HepG2 (cell line): ENCODE results near the gene PDE9A. TPM values are rescaled to one million over a fixed set of nuclear protein-coding genes. Genes with fewer than 3 reads are reported as not detected.

Experiments used
- AGO1 ChIP-seq: fragments of 200-400 bp; formaldehyde crosslinking; IDR thresholded peaks from 2 replicates; pipeline ENCODE4 v1.6.1; 2017; ENCODE audit warnings: mild to moderate bottlenecking, low read depth, low read length, moderate library complexity; ENCODE audit not compliant: poor library complexity, severe bottlenecking
- ASH2L ChIP-seq: fragments of 300-600, 200-600 bp; sonication (generic); IDR thresholded peaks from 2 replicates; pipeline ENCODE4 v1.7.0; 2017; ENCODE audit warnings: low read depth, mild to moderate bottlenecking, moderate library complexity, mixed read lengths, low read length; ENCODE audit not compliant: insufficient read length
- GTF2F1 ChIP-seq: fragments of 150-350 bp; IDR thresholded peaks from 2 replicates; pipeline ENCODE4 v1.6.1; 2014; ENCODE audit warnings: low read length
- HES4 ChIP-seq: sonication (generic); formaldehyde crosslinking; IDR thresholded peaks from 2 replicates; pipeline ENCODE4 v1.9.0; 2021; ENCODE audit warnings: mild to moderate bottlenecking, missing genetic modification reagents, borderline replicate concordance
- KDM1A ChIP-seq: IDR thresholded peaks from 2 replicates; pipeline ENCODE4 v1.6.1; 2016; ENCODE audit warnings: missing compliant biosample characterization
- NFYC ChIP-seq: IDR thresholded peaks from 2 replicates; pipeline ENCODE4 v1.6.1; 2016; ENCODE audit warnings: missing genetic modification reagents, missing compliant biosample characterization
- NR3C1 ChIP-seq: sonication (generic); formaldehyde crosslinking; IDR thresholded peaks from 2 replicates; pipeline ENCODE4 v1.4.0; 2020; ENCODE audit warnings: missing genetic modification reagents
- PHF20 ChIP-seq: sonication (generic); formaldehyde crosslinking; IDR thresholded peaks from 2 replicates; pipeline ENCODE4 v1.5.0; 2020; ENCODE audit warnings: mild to moderate bottlenecking, missing genetic modification reagents
- RARA ChIP-seq: IDR thresholded peaks from 2 replicates; pipeline ENCODE4 v1.6.1; 2016; ENCODE audit warnings: missing genetic modification reagents, missing compliant biosample characterization
- SIX4 ChIP-seq: sonication (generic); formaldehyde crosslinking; IDR thresholded peaks from 2 replicates; pipeline ENCODE4 v1.4.0; 2020; ENCODE audit warnings: missing genetic modification reagents
- SP5 ChIP-seq: IDR thresholded peaks from 2 replicates; pipeline ENCODE4 v1.6.1; 2016; ENCODE audit warnings: low read depth, borderline replicate concordance
- TBX2 ChIP-seq: sonication (generic); formaldehyde crosslinking; IDR thresholded peaks from 2 replicates; pipeline ENCODE4 v1.5.0; 2020; ENCODE audit warnings: missing genetic modification reagents, mild to moderate bottlenecking, borderline replicate concordance
- TBX3 ChIP-seq: fragments of 450-650 bp; IDR thresholded peaks from 2 replicates; pipeline ENCODE4 v1.6.1; 2017; ENCODE audit warnings: antibody characterized with exemption, mild to moderate bottlenecking, inconsistent platforms, borderline replicate concordance
- XRCC5 ChIP-seq: fragments of 200-400 bp; formaldehyde crosslinking; optimal IDR thresholded peaks from 2 replicates; pipeline ENCODE3; 2017; ENCODE audit warnings: mild to moderate bottlenecking, low read length
- YEATS4 ChIP-seq: sonication (generic); formaldehyde crosslinking; IDR thresholded peaks from 2 replicates; pipeline ENCODE4 v1.4.0; 2020; ENCODE audit warnings: missing genetic modification reagents, borderline replicate concordance
- ZBTB38 ChIP-seq: sonication (generic); formaldehyde crosslinking; IDR thresholded peaks from 2 replicates; pipeline ENCODE4 v1.5.1; 2020; ENCODE audit warnings: mild to moderate bottlenecking, missing genetic modification reagents
- ZIK1 ChIP-seq: sonication (generic); formaldehyde crosslinking; IDR thresholded peaks from 2 replicates; pipeline ENCODE4 v1.5.0; 2020; ENCODE audit warnings: mild to moderate bottlenecking, low read depth, missing genetic modification reagents, borderline replicate concordance
- ZNF143 ChIP-seq: sonication (generic); formaldehyde crosslinking; IDR thresholded peaks from 2 replicates; pipeline ENCODE4 v1.4.0; 2020; ENCODE audit warnings: missing genetic modification reagents
- ZNF224 ChIP-seq: sonication (generic); formaldehyde crosslinking; IDR thresholded peaks from 2 replicates; pipeline ENCODE4 v1.5.0; 2020; ENCODE audit warnings: mild to moderate bottlenecking, missing genetic modification reagents
- ZNF317 ChIP-seq: sonication (generic); formaldehyde crosslinking; IDR thresholded peaks from 2 replicates; pipeline ENCODE4 v1.5.0; 2020; ENCODE audit warnings: mild to moderate bottlenecking, missing genetic modification reagents
- ZNF619 ChIP-seq: sonication (generic); formaldehyde crosslinking; IDR thresholded peaks from 2 replicates; pipeline ENCODE4 v1.4.0; 2020; ENCODE audit warnings: mild to moderate bottlenecking, missing genetic modification reagents
- ZNF775 ChIP-seq: sonication (generic); formaldehyde crosslinking; IDR thresholded peaks from 2 replicates; pipeline ENCODE4 v1.4.0; 2020; ENCODE audit warnings: missing genetic modification reagents, mild to moderate bottlenecking, moderate library complexity, borderline replicate concordance
- polyA plus RNA-seq, 8 experiments: library from polyadenylated mRNA; depleted of rRNA in 3 of 8; stranded (reverse) in 7 of 8; unstranded in 1 of 8; fragments of >200 nt; fragmentation: Illumina TruSeq in 4 of 8; extraction: Trizol in 4 of 8; gene quantifications; 2 replicates each; pipeline versions ENCODE4 v1.2.1 to v1.2.3, GENCODE V29; 2011 to 2016; ENCODE audit warnings: low read depth in 4 of 8, missing spikeins in 1 of 8, mixed read lengths in 1 of 8; ENCODE audit not compliant: insufficient read depth in 1 of 8
- total RNA-seq, 5 experiments: library from RNA; depleted of rRNA; stranded (reverse); fragments of >200 nt; fragmentation: Illumina TruSeq; extraction: Trizol; gene quantifications; 2 replicates each; pipeline ENCODE4 v1.2.3, GENCODE V29; 2016; ENCODE audit warnings: low read depth in 1 of 5
- TF ChIP-seq, protein P1 (sequence below): sonication (generic); formaldehyde crosslinking; IDR thresholded peaks from 2 replicates; pipeline ENCODE4 v1.5.0; 2020; ENCODE audit warnings: mild to moderate bottlenecking, missing genetic modification reagents, borderline replicate concordance
- TF ChIP-seq, protein P2 (sequence below): sonication (generic); formaldehyde crosslinking; IDR thresholded peaks from 2 replicates; pipeline ENCODE4 v1.8.1; 2023; ENCODE audit warnings: mild to moderate bottlenecking, inconsistent platforms, moderate library complexity, missing genetic modification reagents, borderline replicate concordance
- TF ChIP-seq, protein P3 (sequence below): IDR thresholded peaks from 2 replicates; pipeline ENCODE4 v1.6.1; 2018; ENCODE audit warnings: missing genetic modification reagents
- TF ChIP-seq, protein P4 (sequence below): sonication (generic); formaldehyde crosslinking; IDR thresholded peaks from 2 replicates; pipeline ENCODE4 v1.9.0; 2021; ENCODE audit warnings: missing genetic modification reagents, mild to moderate bottlenecking, borderline replicate concordance

The PDE9A gene
- total and polyA plus RNA-seq, 2 of the 13 experiments (the other 11 are each of a cell fraction or from before 2014, with no cell fraction given) = 4.6 to 19.7 TPM

DNA sequence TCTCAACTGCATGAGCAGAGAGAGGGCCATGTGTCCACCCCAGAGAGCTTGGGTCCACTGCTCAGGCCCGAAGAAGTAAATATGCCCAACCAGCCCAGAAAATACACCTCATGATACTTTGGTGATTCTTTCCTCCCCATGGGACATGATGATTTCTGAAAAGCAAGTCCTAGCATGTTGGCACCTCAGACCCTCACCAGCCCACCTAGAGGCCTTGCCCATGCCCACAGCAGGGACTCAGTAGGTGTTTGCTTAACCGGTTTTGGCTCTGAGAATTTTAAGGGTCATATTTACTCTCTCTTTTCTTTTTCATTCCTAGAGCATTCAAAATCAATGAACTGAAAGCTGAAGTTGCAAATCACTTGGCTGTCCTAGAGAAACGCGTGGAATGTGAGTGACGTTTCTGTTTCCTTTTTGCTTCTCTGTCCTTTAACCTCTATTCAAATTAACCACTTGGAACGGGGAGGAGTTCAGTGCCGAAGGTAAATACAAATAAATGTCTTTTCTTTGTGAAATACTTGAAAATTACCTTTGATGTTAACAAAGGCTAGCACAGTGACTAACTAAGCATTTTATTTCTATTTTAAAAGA lies 79.7 kb downstream of the PDE9A start (continued):
- TF ChIP-seq, protein P1, sequence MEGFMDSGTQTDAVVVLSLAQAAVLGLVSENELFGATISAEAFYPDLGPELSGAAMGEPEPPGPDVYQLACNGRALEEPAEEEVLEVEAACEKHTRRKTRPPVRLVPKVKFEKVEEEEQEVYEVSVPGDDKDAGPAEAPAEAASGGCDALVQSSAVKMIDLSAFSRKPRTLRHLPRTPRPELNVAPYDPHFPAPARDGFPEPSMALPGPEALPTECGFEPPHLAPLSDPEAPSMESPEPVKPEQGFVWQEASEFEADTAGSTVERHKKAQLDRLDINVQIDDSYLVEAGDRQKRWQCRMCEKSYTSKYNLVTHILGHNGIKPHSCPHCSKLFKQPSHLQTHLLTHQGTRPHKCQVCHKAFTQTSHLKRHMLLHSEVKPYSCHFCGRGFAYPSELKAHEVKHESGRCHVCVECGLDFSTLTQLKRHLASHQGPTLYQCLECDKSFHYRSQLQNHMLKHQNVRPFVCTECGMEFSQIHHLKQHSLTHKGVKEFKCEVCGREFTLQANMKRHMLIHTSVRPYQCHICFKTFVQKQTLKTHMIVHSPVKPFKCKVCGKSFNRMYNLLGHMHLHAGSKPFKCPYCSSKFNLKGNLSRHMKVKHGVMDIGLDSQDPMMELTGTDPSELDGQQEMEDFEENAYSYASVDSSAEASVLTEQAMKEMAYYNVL (CRISPR knock-in tag) = no peak; the same call in 1 of the 2 replicates
- TF ChIP-seq PHF20 (CRISPR knock-in tag) (no peak), AGO1 (no peak), ZNF619 (no peak), ZNF224 (no peak), ASH2L (no peak), SP5 (CRISPR knock-in tag) (peak; percentile 39; the same call in 1 of the 2 replicates), ZBTB38 (CRISPR knock-in tag) (no peak; the same call in 1 of the 2 replicates), HES4 (CRISPR knock-in tag) (no peak), ZNF143 (CRISPR knock-in tag) (no peak), YEATS4 (CRISPR knock-in tag) (no peak), SIX4 (no peak), KDM1A (no peak), TBX3 (no peak), ZNF775 (CRISPR knock-in tag) (no peak), XRCC5 (no peak), GTF2F1 (no peak), NFYC (CRISPR knock-in tag) (no peak), ZNF317 (CRISPR knock-in tag) (no peak), TBX2 (CRISPR knock-in tag) (no peak), NR3C1 (CRISPR knock-in tag) (no peak), RARA (peak; percentile 75; the same call in 1 of the 2 replicates), ZIK1 (CRISPR knock-in tag) (no peak)
- TF ChIP-seq, protein P2, sequence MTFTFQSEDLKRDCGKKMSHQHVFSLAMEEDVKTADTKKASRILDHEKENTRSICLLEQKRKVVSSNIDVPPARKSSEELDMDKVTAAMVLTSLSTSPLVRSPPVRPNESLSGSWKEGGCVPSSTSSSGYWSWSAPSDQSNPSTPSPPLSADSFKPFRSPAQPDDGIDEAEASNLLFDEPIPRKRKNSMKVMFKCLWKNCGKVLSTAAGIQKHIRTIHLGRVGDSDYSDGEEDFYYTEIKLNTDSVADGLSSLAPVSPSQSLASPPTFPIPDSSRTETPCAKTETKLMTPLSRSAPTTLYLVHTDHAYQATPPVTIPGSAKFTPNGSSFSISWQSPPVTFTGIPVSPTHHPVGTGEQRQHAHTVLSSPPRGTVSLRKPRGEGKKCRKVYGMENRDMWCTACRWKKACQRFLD = no peak
- TF ChIP-seq, protein P3, sequence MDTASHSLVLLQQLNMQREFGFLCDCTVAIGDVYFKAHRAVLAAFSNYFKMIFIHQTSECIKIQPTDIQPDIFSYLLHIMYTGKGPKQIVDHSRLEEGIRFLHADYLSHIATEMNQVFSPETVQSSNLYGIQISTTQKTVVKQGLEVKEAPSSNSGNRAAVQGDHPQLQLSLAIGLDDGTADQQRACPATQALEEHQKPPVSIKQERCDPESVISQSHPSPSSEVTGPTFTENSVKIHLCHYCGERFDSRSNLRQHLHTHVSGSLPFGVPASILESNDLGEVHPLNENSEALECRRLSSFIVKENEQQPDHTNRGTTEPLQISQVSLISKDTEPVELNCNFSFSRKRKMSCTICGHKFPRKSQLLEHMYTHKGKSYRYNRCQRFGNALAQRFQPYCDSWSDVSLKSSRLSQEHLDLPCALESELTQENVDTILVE (CRISPR knock-in tag) = no peak
- TF ChIP-seq, protein P4, sequence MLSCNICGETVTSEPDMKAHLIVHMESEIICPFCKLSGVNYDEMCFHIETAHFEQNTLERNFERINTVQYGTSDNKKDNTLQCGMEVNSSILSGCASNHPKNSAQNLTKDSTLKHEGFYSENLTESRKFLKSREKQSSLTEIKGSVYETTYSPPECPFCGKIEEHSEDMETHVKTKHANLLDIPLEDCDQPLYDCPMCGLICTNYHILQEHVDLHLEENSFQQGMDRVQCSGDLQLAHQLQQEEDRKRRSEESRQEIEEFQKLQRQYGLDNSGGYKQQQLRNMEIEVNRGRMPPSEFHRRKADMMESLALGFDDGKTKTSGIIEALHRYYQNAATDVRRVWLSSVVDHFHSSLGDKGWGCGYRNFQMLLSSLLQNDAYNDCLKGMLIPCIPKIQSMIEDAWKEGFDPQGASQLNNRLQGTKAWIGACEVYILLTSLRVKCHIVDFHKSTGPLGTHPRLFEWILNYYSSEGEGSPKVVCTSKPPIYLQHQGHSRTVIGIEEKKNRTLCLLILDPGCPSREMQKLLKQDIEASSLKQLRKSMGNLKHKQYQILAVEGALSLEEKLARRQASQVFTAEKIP = no peak
